ENCODE results near the gene PREPL. TPM values are rescaled to one million over a fixed set of nuclear protein-coding genes. Genes with fewer than 3 reads are reported as not detected.

The PREPL gene
- total and polyA plus RNA-seq, 2 of the 8 experiments (the other 6 are each of a cell fraction or from before 2014, with no cell fraction given) = 13.6 to 38.9 TPM

DNA sequence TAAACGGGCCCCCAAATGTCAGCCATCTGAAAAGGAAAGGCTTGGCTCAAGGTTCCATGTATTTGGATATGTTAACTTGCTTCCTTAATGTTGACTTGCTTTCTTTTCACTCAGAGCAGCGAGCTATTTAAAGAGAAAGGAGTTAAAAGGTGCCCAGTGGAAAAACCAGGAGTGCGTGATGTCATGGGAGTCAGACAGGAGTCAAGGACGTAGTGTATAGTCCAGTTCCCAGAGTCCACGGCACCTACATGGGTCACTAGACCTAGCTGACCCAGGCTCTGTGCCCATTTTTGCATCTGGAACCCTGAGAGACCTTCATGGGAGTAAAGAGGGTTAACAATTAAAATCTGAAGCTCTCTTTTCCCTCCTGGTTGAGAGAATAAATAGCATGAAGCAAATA is 66.2 kb downstream of the PREPL start:
- Histone ChIP-seq H4K8ac (ENCODE audit: extremely low read depth, insufficient read depth, low read length) (no peak overlapping the region), H2BK120ac (replicated peaks; ENCODE audit: low read depth, low read length) (no peak overlapping the region), H3K4me3 (ENCODE audit: extremely low read depth in 1 of 4, insufficient read depth in 2 of 4, low read depth in 3 of 4, low read length in 4 of 4) (no peak overlapping the region), H3K23ac (ENCODE audit: insufficient read length) (no peak overlapping the region), H3K14ac (ENCODE audit: insufficient read length) (no peak overlapping the region), H3K4me2 (ENCODE audit: insufficient read depth in 1 of 2, low read depth in 2 of 2, low read length in 2 of 2) (no peak overlapping the region), H3K23me2 (ENCODE audit: low read depth, low read length) (no peaks in the 10 kb centered on the region), H2BK5ac (ENCODE audit: low read depth, low read length) (no peak overlapping the region), H4K20me1 (replicated peaks in 1 of 2; ENCODE audit: control insufficient read depth in 1 of 2, insufficient read depth in 2 of 2, low read length in 2 of 2) (no peaks in the 10 kb centered on the region), H3K79me1 (ENCODE audit: low read depth, low read length) (no peaks in the 10 kb centered on the region), H3K9me3 (ENCODE audit: insufficient read depth in 2 of 2, low read depth in 1 of 2, low read length in 1 of 2) (no peaks in the 10 kb centered on the region), H3K56ac (replicated peaks; ENCODE audit: insufficient read length, low read depth, low read length) (no peak overlapping the region), H3K4me1 (replicated peaks in 1 of 4; ENCODE audit: control insufficient read depth in 3 of 4, insufficient read depth in 4 of 4, low read length in 3 of 4) (no peaks in the 10 kb centered on the region), H2BK20ac (ENCODE audit: low read length) (no peak overlapping the region), H2AK5ac (ENCODE audit: low read depth, low read length) (no peak overlapping the region), H3K27me3 (replicated peaks in 1 of 4; ENCODE audit: control insufficient read depth in 3 of 4, extremely low read depth in 1 of 4, insufficient read depth in 3 of 4, low read length in 3 of 4) (no peaks in the 10 kb centered on the region), H2BK12ac (ENCODE audit: low read depth, low read length) (no peak overlapping the region), H3K9ac (replicated peaks in 1 of 4; ENCODE audit: extremely low read depth in 1 of 4, low read depth in 3 of 4, low read length in 3 of 4) (no peak overlapping the region), H3K4ac (replicated peaks; ENCODE audit: insufficient read length, low read depth, low read length) (no peak overlapping the region), H3K18ac (ENCODE audit: extremely low read depth, low read length) (no peak overlapping the region), H4K5ac (ENCODE audit: insufficient read length, low read depth, low read length) (no peak overlapping the region), H3K79me2 (ENCODE audit: control insufficient read depth in 1 of 2, insufficient read depth in 2 of 2, low read length in 2 of 2) (no peaks in the 10 kb centered on the region), H2AFZ (ENCODE audit: low read length) (no peak overlapping the region), H2BK15ac (ENCODE audit: low read length) (no peak overlapping the region), H3K27ac (ENCODE audit: low read depth, low read length) (no peak overlapping the region), H4K91ac (replicated peaks; ENCODE audit: insufficient read length, low read length) (no peak overlapping the region), H3K36me3 (ENCODE audit: control insufficient read depth in 2 of 4, insufficient read depth in 4 of 4, low read length in 3 of 4) (no peaks in the 10 kb centered on the region)
- CTCF ChIA-PET (ENCODE audit: partially characterized antibody) = interaction anchor here (0.6 to 3.7 kb wide), 26 partner anchors 8 to 675 kb away, joined by 3 to 30 read pairs (median 4); partner anchors contain the start of gene SLC3A1
- POLR2A ChIA-PET (ENCODE audit: partially characterized antibody) = no interaction called here
- 92% methylated on average over 5 of the region's 5 CpGs; no CpG with 5 or more reads in 1 of the 2 experiments for WGBS, 2 experiments (ENCODE audit: extremely low coverage in 1 of 2, insufficient coverage in 1 of 2, insufficient read length in 1 of 2, insufficient replicate concordance in 2 of 2, low coverage in 1 of 2, low lambda C conversion rate in 2 of 2, missing lambda C conversion rate in 1 of 2)
- no peak for TF ChIP-seq RFX5 (IDR thresholded peaks at IDR 0.05; ENCODE audit: borderline replicate concordance, low read depth, low read length)
- TF ChIP-seq FOSL1 (IDR thresholded peaks at IDR 0.05; ENCODE audit: insufficient read depth, low read depth, low read length) = no peak
- TF ChIP-seq JUND (IDR thresholded peaks at IDR 0.05; ENCODE audit: low read length) = no peak
- TF ChIP-seq HDAC6 (IDR thresholded peaks at IDR 0.05; ENCODE audit: low read depth, low read length) = no peak
- no peak for TF ChIP-seq TAF7 (optimal IDR thresholded peaks at IDR 0.05; ENCODE audit: borderline replicate concordance, low read depth, low read length)
- TF ChIP-seq SP4 (IDR thresholded peaks at IDR 0.05; ENCODE audit: low read length) = no peak
- no peak for TF ChIP-seq CTBP2 (IDR thresholded peaks at IDR 0.05; ENCODE audit: borderline replicate concordance, insufficient read depth, insufficient read length, low read length)
- no peak for TF ChIP-seq HDAC2 (IDR thresholded peaks at IDR 0.05; ENCODE audit: borderline replicate concordance in 1 of 2, low read depth in 2 of 2, low read length in 2 of 2)
- no peak for TF ChIP-seq TBP (IDR thresholded peaks at IDR 0.05; ENCODE audit: low read depth, low read length)
- no peak for TF ChIP-seq ASH2L (IDR thresholded peaks at IDR 0.05; ENCODE audit: low read length)
- TF ChIP-seq RXRA (IDR thresholded peaks at IDR 0.05; ENCODE audit: insufficient read depth, low read depth, low read length) = no peak
- TF ChIP-seq GABPA (IDR thresholded peaks at IDR 0.05; ENCODE audit: borderline replicate concordance, insufficient read depth, low read length) = no peak
- DNase-seq (ENCODE audit: low read depth in 1 of 2, low spot score in 2 of 2) = no peak
- FAIRE-seq = no peak

Measured in H1 (cell line).